GM12892 (cell line): Measurements from ENCODE around the gene ARHGAP26.
A peak's percentile ranks its signal among the peaks of the same experiment; 100 is the strongest.

Source experiments
- DNase-seq: peaks from one replicate; pipeline ENCODE4 v3.0.0; 2011; ENCODE audit not compliant: insufficient read length
- FAIRE-seq: peaks from 2 replicates; lab custom pipeline; 2011; peaks lifted over from hg19 to GRCh38; lab: Jason Lieb, UNC
- POLR2A ChIP-seq: IDR thresholded peaks from 2 replicates; pipeline ENCODE4 v1.6.1; 2011; ENCODE audit warnings: low read depth, low read length, control low read depth
- POLR2AphosphoS5 ChIP-seq: IDR thresholded peaks from 2 replicates; pipeline ENCODE4 v1.6.1; 2011; ENCODE audit warnings: low read depth, low read length, control low read depth
- TAF1 ChIP-seq: IDR thresholded peaks from 2 replicates; pipeline ENCODE4 v1.6.1; 2011; ENCODE audit warnings: low read depth, mild to moderate bottlenecking, control low read depth, low read length, borderline replicate concordance

ARHGAP26 gene

GRCh38 chr5:143183989-143184388, 413.8 kb downstream of the ARHGAP26 start:
- TF ChIP-seq POLR2A = no peak
- TF ChIP-seq POLR2AphosphoS5 = no peak
- DNase-seq = no peak
- no peak for FAIRE-seq

DNA sequence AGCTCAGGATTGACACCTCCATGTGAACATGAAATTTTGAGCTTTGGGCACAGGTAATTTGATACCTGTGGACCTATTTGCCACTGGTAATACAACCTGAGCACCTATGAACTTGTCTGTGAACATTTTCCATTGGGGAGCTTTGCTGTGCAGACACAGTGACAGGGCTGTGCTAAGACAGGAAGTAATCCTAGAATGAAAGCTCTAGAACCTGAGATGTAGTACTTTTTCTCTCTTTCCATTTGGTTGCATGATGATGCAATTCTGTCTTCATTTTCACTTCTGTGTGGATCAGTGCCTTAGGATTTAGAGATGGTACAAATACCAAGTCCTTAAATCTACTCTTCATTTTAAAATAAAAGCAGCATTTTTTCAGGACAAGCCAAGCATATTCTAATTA, 416.4 kb downstream of the ARHGAP26 start:
- no peak for TF ChIP-seq TAF1
- no peak for TF ChIP-seq POLR2A
- no peak; the same call in 1 of the 2 replicates for TF ChIP-seq POLR2AphosphoS5
- DNase-seq = no peak
- FAIRE-seq = peak; percentile 93

GRCh38 chr5:143187495-143187894, 417.3 kb downstream of the ARHGAP26 start:
- peak; percentile 92 for FAIRE-seq
- TF ChIP-seq TAF1 (no peak), POLR2A (0 out of 2 replicates have a peak, but pooled peaks have one; percentile 29), POLR2AphosphoS5 (no peak; the same call in 1 of the 2 replicates)

GRCh38 chr5:143188083-143188482, 417.9 kb downstream of the ARHGAP26 start:
- no peak for DNase-seq
- TF ChIP-seq POLR2A (no peak), POLR2AphosphoS5 (no peak), TAF1 (no peak)
- FAIRE-seq = no peak

More at GRCh38 chr5:143187495-143187894, 417.3 kb downstream of the ARHGAP26 start:
- DNase-seq = no peak

GRCh38 chr5:143188692-143189091, 418.5 kb downstream of the ARHGAP26 start:
- no peak for TF ChIP-seq TAF1
- TF ChIP-seq POLR2AphosphoS5 = no peak
- no peak for TF ChIP-seq POLR2A
- FAIRE-seq (peak; percentile 88), DNase-seq (no peak)

GRCh38 chr5:143190260-143190810, 420.2 kb downstream of the ARHGAP26 start:
- DNase-seq = no peak
- no peak for FAIRE-seq
- TF ChIP-seq TAF1 = no peak
- no peak for TF ChIP-seq POLR2A
- TF ChIP-seq POLR2AphosphoS5 = no peak

- FAIRE-seq = no peak
- no peak for DNase-seq
- no peak for TF ChIP-seq POLR2AphosphoS5
Measured at GRCh38 chr5:143191720-143192119, 421.5 kb downstream of the ARHGAP26 start.

DNA sequence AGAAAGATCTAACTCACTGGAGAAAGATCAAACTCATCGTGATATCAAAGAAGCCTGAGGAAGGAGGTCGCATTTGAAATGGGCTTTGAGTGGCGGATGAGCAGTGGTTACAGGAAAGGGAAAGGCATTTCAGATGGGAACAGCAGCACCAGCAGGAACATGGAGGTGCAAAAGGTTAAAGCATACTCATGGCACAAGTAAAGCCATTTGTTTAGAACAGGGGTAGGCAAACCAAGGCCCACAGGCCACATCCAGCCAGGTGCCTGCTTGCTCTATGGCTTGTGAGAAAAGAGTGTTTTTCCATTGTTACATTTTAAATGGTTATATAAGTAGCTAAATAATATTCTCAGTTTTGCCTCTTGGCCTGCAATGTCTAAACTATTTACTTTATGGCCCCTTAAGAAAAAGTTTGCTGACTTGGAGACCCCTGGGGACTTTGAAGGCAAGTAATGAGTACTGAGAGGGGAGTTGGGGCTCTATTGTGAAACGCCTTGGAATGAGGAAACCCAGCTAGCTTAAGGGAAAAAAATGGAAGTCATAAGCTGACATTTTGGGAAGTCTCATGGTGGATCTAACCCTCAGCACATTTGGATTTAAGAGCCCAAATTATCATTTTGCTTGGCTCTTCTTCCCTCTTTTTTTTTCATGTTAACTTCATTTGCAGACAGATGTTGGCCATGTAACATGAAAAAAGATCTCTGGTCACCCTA, 422.2 kb downstream of the ARHGAP26 start:
- no peak for DNase-seq
- TF ChIP-seq POLR2AphosphoS5 (no peak), TAF1 (no peak), POLR2A (no peak)
- no peak for FAIRE-seq

GRCh38 chr5:143194206-143194605, 424.0 kb downstream of the ARHGAP26 start:
- no peak for FAIRE-seq
- no peak for DNase-seq

GRCh38 chr5:143194713-143195112, 424.5 kb downstream of the ARHGAP26 start:
- no peak for FAIRE-seq
- DNase-seq = no peak
- TF ChIP-seq POLR2A (no peak), POLR2AphosphoS5 (no peak), TAF1 (no peak)

More at GRCh38 chr5:143194206-143194605, 424.0 kb downstream of the ARHGAP26 start:
- TF ChIP-seq TAF1 = no peak
- no peak for TF ChIP-seq POLR2A
- no peak for TF ChIP-seq POLR2AphosphoS5

DNA sequence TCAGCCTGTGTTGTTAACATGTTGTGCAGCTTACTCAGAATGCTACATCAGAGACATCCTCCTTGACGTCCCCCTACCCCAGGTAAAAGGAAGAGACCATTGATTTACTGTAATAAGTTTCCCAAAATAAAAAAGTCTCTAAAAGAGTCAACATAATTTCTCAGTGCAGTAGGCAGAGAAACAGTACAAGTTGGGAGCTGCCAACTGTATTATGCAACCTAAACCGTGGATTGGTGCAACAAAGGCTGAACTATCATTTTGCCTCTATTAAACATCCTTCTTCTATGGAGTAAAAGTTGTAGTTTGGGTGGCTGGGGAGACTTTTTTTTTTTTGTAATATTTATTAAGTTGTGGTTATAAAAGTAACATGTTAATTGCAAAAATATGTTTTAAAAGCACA, 425.3 kb downstream of the ARHGAP26 start:
- DNase-seq (no peak), FAIRE-seq (no peak)
- TF ChIP-seq POLR2AphosphoS5 (no peak), TAF1 (no peak), POLR2A (no peak)
